Fibroblast of lung (primary cell): ENCODE data around the gene KRT75. TPM values are rescaled to one million over a fixed set of nuclear protein-coding genes. Genes with fewer than 3 reads are reported as not detected.

Experiments used
- DNase-seq, 2 donors: peaks; one replicate each; pipeline versions ENCODE4 v3.0.0 to v3.0.0-alpha.2; 2010; ENCODE audit warnings: low read depth in 2 of 2
- H2AFZ ChIP-seq: 2 replicates; pipeline ENCODE4 v1.5.1; 2012; ENCODE audit warnings: low read length, control low read depth, inconsistent platforms
- H3K27ac ChIP-seq: 2 replicates; pipeline ENCODE4 v1.5.1; 2011; ENCODE audit warnings: low read length, control low read depth; ENCODE audit not compliant: insufficient read depth
- H3K27me3 ChIP-seq: 2 replicates; pipeline ENCODE4 v1.5.1; 2011; ENCODE audit warnings: mild to moderate bottlenecking, low read length; ENCODE audit not compliant: control insufficient read depth, insufficient read depth
- H3K36me3 ChIP-seq: 2 replicates; pipeline ENCODE4 v1.5.1; 2011; ENCODE audit warnings: low read length; ENCODE audit not compliant: control insufficient read depth, insufficient read depth
- H3K4me1 ChIP-seq: 2 replicates; pipeline ENCODE4 v1.5.1; 2011; ENCODE audit warnings: low read length; ENCODE audit not compliant: control insufficient read depth, insufficient read depth; ENCODE audit errors: extremely low read depth
- H3K4me2 ChIP-seq: 2 replicates; pipeline ENCODE4 v1.5.1; 2011; ENCODE audit warnings: low read length, control low read depth; ENCODE audit not compliant: insufficient read depth; ENCODE audit errors: extremely low read depth
- H3K4me3 ChIP-seq, 4 experiments: fragments of 200-600 bp in 1 of 4; sonication (generic) in 1 of 4; replicated peaks in 1 of 4; 2 replicates each; pipeline ENCODE4 v1.5.1; 2011 to 2016; ENCODE audit warnings: low read length in 4 of 4, low read depth in 3 of 4, mild to moderate bottlenecking in 3 of 4, control low read depth in 2 of 4, inconsistent platforms in 1 of 4, mixed read lengths in 1 of 4; ENCODE audit not compliant: insufficient read depth in 1 of 4; ENCODE audit errors: control extremely low read depth in 1 of 4
- H3K79me2 ChIP-seq: 2 replicates; pipeline ENCODE4 v1.5.1; 2012; ENCODE audit warnings: mild to moderate bottlenecking, low read length, inconsistent platforms; ENCODE audit not compliant: control insufficient read depth, insufficient read depth
- H3K9ac ChIP-seq: 2 replicates; pipeline ENCODE4 v1.5.1; 2011; ENCODE audit warnings: mild to moderate bottlenecking, low read length, control low read depth; ENCODE audit not compliant: insufficient read depth
- H3K9me3 ChIP-seq: 2 replicates; pipeline ENCODE4 v1.5.1; 2012; ENCODE audit warnings: low read depth, low read length; ENCODE audit not compliant: control insufficient read depth, insufficient read depth
- H4K20me1 ChIP-seq: 2 replicates; pipeline ENCODE4 v1.5.1; 2011; ENCODE audit warnings: low read length; ENCODE audit not compliant: control insufficient read depth, insufficient read depth; ENCODE audit errors: extremely low read depth
- EZH2 ChIP-seq: IDR thresholded peaks from 2 replicates; pipeline ENCODE4 v1.5.1; 2012; ENCODE audit warnings: low read length, control low read depth, mild to moderate bottlenecking; ENCODE audit errors: missing control alignments
- polyA plus RNA-seq, 2 donors: library from polyadenylated mRNA; depleted of rRNA in 1 of 2; stranded (reverse) in 1 of 2; unstranded in 1 of 2; fragments of >200 nt; gene quantifications; 2 replicates each; pipeline ENCODE4 v1.2.1, GENCODE V29; 2011 to 2012; ENCODE audit warnings: missing spikeins in 1 of 2
- total RNA-seq: library from RNA; depleted of rRNA; stranded (reverse); fragments of >200 nt; gene quantifications from 2 replicates; pipeline ENCODE4 v1.2.1, GENCODE V29; 2014
- TF ChIP-seq, protein P1 (sequence below), 2 donors: IDR thresholded peaks in 1 of 2; conservative IDR thresholded peaks in 1 of 2; 1 replicate in 1 of 2; 2 replicates in 1 of 2; pipeline ENCODE4 v1.5.1; 2011 to 2012; ENCODE audit warnings: low read length in 2 of 2, control low read depth in 1 of 2, inconsistent platforms in 1 of 2, low read depth in 1 of 2, mild to moderate bottlenecking in 1 of 2

KRT75 gene
- total and polyA plus RNA-seq, 2 donors (not counting 1 experiment from before 2014, with no cell fraction given), result not detected

DNA sequence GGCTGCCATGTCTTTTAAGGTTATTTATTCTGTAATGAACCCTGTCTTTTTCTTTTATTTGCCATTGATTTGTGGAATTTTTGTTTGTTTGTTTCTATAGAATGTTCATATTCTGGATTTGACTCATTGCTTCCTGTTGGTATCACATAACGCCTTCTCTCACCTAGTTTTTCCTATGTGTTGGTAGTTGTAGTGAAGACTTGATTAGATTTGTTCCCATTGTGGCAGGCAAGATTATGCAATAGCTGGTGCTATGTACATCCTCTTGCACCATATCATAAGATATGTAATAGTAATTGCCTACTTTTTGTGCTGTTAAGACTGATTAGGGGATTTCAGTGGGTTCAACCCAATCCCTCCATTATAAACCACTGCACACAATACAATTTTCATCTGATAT lies 21.6 kb upstream of the KRT75 start:
- TF ChIP-seq, protein P1, sequence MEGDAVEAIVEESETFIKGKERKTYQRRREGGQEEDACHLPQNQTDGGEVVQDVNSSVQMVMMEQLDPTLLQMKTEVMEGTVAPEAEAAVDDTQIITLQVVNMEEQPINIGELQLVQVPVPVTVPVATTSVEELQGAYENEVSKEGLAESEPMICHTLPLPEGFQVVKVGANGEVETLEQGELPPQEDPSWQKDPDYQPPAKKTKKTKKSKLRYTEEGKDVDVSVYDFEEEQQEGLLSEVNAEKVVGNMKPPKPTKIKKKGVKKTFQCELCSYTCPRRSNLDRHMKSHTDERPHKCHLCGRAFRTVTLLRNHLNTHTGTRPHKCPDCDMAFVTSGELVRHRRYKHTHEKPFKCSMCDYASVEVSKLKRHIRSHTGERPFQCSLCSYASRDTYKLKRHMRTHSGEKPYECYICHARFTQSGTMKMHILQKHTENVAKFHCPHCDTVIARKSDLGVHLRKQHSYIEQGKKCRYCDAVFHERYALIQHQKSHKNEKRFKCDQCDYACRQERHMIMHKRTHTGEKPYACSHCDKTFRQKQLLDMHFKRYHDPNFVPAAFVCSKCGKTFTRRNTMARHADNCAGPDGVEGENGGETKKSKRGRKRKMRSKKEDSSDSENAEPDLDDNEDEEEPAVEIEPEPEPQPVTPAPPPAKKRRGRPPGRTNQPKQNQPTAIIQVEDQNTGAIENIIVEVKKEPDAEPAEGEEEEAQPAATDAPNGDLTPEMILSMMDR (conservative IDR thresholded peaks at IDR 0.05 in 1 of 2, IDR thresholded peaks at IDR 0.05 in 1 of 2; ENCODE audit: low read depth in 1 of 2, low read length in 2 of 2), result no peak
- TF ChIP-seq EZH2, result no peak
- DNase-seq, result peak in 1 of 2 donors; percentile 11
- Histone ChIP-seq H3K36me3 (no peaks in the 10 kb centered on the region), H3K4me3 (no peak overlapping the region), H3K27me3 (no peaks in the 10 kb centered on the region), H3K4me2 (no peak overlapping the region), H4K20me1 (no peaks in the 10 kb centered on the region), H3K27ac (no peak overlapping the region), H3K9ac (no peak overlapping the region), H3K79me2 (no peaks in the 10 kb centered on the region), H2AFZ (no peak overlapping the region), H3K9me3 (no peaks in the 10 kb centered on the region), H3K4me1 (no peaks in the 10 kb centered on the region)

DNA sequence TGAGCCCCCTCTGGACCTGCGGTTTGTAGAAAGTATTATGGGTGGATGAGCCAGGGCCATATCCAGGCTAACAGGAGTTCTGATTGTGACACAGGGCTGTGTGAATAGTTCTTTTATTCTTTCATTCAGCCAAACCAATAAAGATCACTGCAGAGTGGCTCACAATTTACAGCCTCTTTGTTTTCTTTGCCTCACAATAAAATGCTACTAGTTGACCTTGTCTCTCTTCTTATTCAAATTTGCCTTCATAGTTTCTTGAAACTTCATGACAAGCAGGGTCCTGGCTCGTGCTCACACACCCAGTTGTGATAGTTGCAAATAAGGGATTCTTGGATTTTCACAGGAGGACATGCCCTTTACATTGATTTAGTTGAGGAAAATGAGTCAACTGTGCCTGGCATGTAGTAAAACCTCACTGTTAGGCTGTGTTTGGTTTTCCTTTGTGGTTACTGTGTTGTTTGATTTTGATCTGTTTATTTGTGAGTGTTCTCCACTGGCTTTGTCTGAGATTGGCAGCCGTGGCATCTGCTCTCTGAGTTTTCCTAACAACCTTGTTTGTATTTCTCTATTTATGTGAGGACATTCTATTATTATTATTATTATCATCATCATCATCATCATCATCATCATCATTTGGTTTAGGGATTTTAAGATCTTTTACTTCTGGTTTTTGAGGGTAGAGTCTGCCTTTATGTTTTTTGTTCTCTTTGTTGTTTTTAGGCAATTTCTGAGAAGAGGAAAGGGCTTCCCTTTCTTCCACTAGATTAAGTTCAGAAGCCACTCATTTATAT lies 20.4 kb upstream of the KRT75 start:
- Histone ChIP-seq H3K27me3 (peaks cover 2% of the 10 kb centered on the region), H4K20me1 (no peaks in the 10 kb centered on the region), H2AFZ (no peak overlapping the region), H3K9me3 (no peaks in the 10 kb centered on the region), H3K4me2 (no peak overlapping the region), H3K4me3 (no peak overlapping the region), H3K79me2 (no peaks in the 10 kb centered on the region), H3K27ac (no peak overlapping the region), H3K4me1 (no peaks in the 10 kb centered on the region), H3K9ac (no peak overlapping the region), H3K36me3 (no peaks in the 10 kb centered on the region)
- DNase-seq, result peak in 1 of 2 donors; percentile 16
- TF ChIP-seq, protein P1 (conservative IDR thresholded peaks at IDR 0.05 in 1 of 2, IDR thresholded peaks at IDR 0.05 in 1 of 2; ENCODE audit: low read depth in 1 of 2, low read length in 2 of 2), result no peak
- TF ChIP-seq EZH2, result no peak

DNA sequence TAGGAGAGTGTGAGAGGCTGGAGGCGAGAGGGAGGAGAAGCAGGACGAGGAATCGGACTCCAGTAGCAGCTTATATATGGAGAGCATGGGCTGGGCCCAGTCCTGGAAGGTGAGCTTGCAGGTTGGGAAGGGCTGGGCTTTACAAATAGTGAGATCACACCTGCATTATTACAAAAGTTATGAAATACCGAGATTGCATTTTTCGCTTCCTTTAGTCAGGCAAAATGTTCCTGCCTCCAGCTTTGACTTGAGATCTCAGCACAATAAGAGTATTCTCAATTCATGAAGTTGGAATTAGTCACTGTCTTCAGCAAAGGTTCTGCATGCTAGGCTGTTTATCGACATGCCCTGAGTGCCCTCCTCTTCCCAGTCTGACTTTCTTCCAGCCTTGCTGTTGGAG lies 17.9 kb upstream of the KRT75 start, which contains the start of gene KRT6B:
KRT6B (minus strand) TSS at position 46 of the 400 bp plus-strand sequence. CDS start 68 bp downstream, outside the sequence.
- Histone ChIP-seq H4K20me1 (no peaks in the 10 kb centered on the region), H3K79me2 (no peaks in the 10 kb centered on the region), H3K27me3 (peaks cover 2% of the 10 kb centered on the region), H3K4me1 (no peaks in the 10 kb centered on the region), H3K4me3 (no peak within 1 kb of the TSS), H3K36me3 (no peaks in the 10 kb centered on the region), H3K9me3 (no peaks in the 10 kb centered on the region), H3K4me2 (no peak within 1 kb of the TSS), H2AFZ (no peak within 1 kb of the TSS), H3K9ac (no peak within 1 kb of the TSS), H3K27ac (no peak within 1 kb of the TSS)
- TF ChIP-seq, protein P1 (conservative IDR thresholded peaks at IDR 0.05 in 1 of 2, IDR thresholded peaks at IDR 0.05 in 1 of 2; ENCODE audit: low read depth in 1 of 2, low read length in 2 of 2), result no peak
- no peak for TF ChIP-seq EZH2
- DNase-seq, result no peak
